Choroid plexus epithelial cell (primary cell): ENCODE data around the gene CCSAP.

ENCODE experiments used
- DNase-seq: peaks from one replicate; pipeline ENCODE4 v3.0.0-alpha.2; 2010; ENCODE audit warnings: low read depth
- H3K4me3 ChIP-seq: 2 replicates; pipeline ENCODE4 v1.5.1; 2011; ENCODE audit warnings: low read depth, mild to moderate bottlenecking, control low read depth, low read length, moderate library complexity
- TF ChIP-seq, protein P1 (sequence below): conservative IDR thresholded peaks from 2 replicates; pipeline ENCODE4 v1.5.1; 2011; ENCODE audit warnings: low read depth, mild to moderate bottlenecking, control low read depth, inconsistent platforms, low read length, moderate library complexity

The CCSAP gene

GRCh38 chr1:229281339-229281926 is 61.4 kb downstream of the CCSAP start:
- DNase-seq, result peak; percentile 37
- TF ChIP-seq, protein P1, sequence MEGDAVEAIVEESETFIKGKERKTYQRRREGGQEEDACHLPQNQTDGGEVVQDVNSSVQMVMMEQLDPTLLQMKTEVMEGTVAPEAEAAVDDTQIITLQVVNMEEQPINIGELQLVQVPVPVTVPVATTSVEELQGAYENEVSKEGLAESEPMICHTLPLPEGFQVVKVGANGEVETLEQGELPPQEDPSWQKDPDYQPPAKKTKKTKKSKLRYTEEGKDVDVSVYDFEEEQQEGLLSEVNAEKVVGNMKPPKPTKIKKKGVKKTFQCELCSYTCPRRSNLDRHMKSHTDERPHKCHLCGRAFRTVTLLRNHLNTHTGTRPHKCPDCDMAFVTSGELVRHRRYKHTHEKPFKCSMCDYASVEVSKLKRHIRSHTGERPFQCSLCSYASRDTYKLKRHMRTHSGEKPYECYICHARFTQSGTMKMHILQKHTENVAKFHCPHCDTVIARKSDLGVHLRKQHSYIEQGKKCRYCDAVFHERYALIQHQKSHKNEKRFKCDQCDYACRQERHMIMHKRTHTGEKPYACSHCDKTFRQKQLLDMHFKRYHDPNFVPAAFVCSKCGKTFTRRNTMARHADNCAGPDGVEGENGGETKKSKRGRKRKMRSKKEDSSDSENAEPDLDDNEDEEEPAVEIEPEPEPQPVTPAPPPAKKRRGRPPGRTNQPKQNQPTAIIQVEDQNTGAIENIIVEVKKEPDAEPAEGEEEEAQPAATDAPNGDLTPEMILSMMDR, result no peak
- H3K4me3 ChIP-seq, result no peak overlapping the region

GRCh38 chr1:229280921-229281320 is 61.9 kb downstream of the CCSAP start:
- DNase-seq, result no peak
- no peak overlapping the region for H3K4me3 ChIP-seq
- TF ChIP-seq, protein P1, result no peak

GRCh38 chr1:229280037-229280828 is 62.6 kb downstream of the CCSAP start:
- TF ChIP-seq, protein P1, result no peak
- no peak overlapping the region for H3K4me3 ChIP-seq
- DNase-seq, result no peak

DNA sequence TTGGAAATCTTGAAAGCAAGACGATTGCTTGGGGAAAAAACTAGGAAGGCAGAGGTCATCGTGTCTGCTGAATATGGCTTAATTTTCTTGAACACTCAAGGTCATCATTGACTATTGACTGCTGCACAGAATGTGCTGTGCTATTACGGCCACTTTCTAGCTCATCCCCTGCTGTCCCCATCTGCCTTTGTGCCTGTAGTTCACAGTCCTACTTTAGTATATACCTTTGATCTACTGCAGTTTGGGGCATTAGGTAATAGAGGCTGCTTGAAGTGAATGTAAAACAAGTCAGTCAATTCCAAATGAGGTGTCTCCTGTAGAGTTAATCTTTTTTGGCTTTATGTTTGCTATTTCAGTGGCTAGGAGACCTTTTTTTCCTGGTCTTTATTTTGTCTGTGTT is 63.6 kb downstream of the CCSAP start:
- DNase-seq, result no peak
- TF ChIP-seq, protein P1, result no peak
- H3K4me3 ChIP-seq, result no peak overlapping the region

GRCh38 chr1:229278120-229278741 is 64.6 kb downstream of the CCSAP start:
- TF ChIP-seq, protein P1, result no peak
- H3K4me3 ChIP-seq, result no peak overlapping the region
- DNase-seq, result no peak

GRCh38 chr1:229275005-229275404 is 67.8 kb downstream of the CCSAP start:
- H3K4me3 ChIP-seq, result no peak overlapping the region
- TF ChIP-seq, protein P1, result no peak
- no peak for DNase-seq
